GM21717 (cell line): ENCODE data around the gene TMEM150B.
A peak's percentile ranks its signal among the peaks of the same experiment; 100 is the strongest.

ENCODE experiments used
- ATAC-seq: cut with Tn5 transposase; IDR thresholded peaks from one replicate; pipeline ENCODE4 v1.9.1; 2021; ENCODE audit warnings: mild to moderate bottlenecking, moderate library complexity; ENCODE audit not compliant: unreplicated experiment

The TMEM150B gene

GRCh38 chr19:55308281-55308680 lies 16.9 kb downstream of the TMEM150B start:
- ATAC-seq: no peak

- ATAC-seq: no peak
These were observed 18.4 kb downstream of the TMEM150B start for GRCh38 chr19:55306712-55307111.

GRCh38 chr19:55305983-55306562 lies 19.1 kb downstream of the TMEM150B start:
- no peak for ATAC-seq

- no peak for ATAC-seq
These were observed 19.6 kb downstream of the TMEM150B start for GRCh38 chr19:55305491-55305890.

GRCh38 chr19:55304980-55305379 lies 20.2 kb downstream of the TMEM150B start:
- ATAC-seq: no peak

- no peak for ATAC-seq
These were observed 20.7 kb downstream of the TMEM150B start for GRCh38 chr19:55304279-55304978.

- no peak for ATAC-seq
These were observed 21.7 kb downstream of the TMEM150B start for GRCh38 chr19:55303477-55303876.

- no peak for ATAC-seq
These were observed 22.8 kb downstream of the TMEM150B start for GRCh38 chr19:55302318-55302703.

GRCh38 chr19:55301459-55302317 lies 23.5 kb downstream of the TMEM150B start:
- ATAC-seq: peak; percentile 52

GRCh38 chr19:55300886-55301458 lies 24.2 kb downstream of the TMEM150B start:
- no peak for ATAC-seq

- ATAC-seq: no peak
These were observed 25.1 kb downstream of the TMEM150B start for GRCh38 chr19:55299991-55300390.

- ATAC-seq: no peak
These were observed 27.9 kb downstream of the TMEM150B start for GRCh38 chr19:55297267-55297666.

- no peak for ATAC-seq
These were observed 35.9 kb downstream of the TMEM150B start for GRCh38 chr19:55289117-55289796.

GRCh38 chr19:55287361-55288079 lies 37.6 kb downstream of the TMEM150B start:
- ATAC-seq: no peak

GRCh38 chr19:55285229-55285890 lies 39.8 kb downstream of the TMEM150B start:
- no peak for ATAC-seq

- no peak for ATAC-seq
These were observed 40.6 kb downstream of the TMEM150B start for GRCh38 chr19:55284405-55285058.

- ATAC-seq: no peak
These were observed 41.4 kb downstream of the TMEM150B start, which contains the start of gene BRSK1 for GRCh38 chr19:55283548-55284377. BRSK1 (plus strand) TSS chr19:55283997; CDS start chr19:55284443, 446 bp downstream.
